GM11168 (cell line): Measurements from ENCODE around the gene ANKRD34C.
"Not testable (repeated sequence)": the region's sequence is repeated elsewhere in the genome, so short reads cannot be mapped to it uniquely, and the experiment has no call there.

Experiments used
- in situ Hi-C: fragments of 300-500 bp; cut with MboI; formaldehyde crosslinking; loops from one replicate; pipeline ENCODE4 v1.12.0; 2022; ENCODE audit warnings: low sequenced_read_pairs; ENCODE audit not compliant: unreplicated experiment

Gene ANKRD34C

DNA sequence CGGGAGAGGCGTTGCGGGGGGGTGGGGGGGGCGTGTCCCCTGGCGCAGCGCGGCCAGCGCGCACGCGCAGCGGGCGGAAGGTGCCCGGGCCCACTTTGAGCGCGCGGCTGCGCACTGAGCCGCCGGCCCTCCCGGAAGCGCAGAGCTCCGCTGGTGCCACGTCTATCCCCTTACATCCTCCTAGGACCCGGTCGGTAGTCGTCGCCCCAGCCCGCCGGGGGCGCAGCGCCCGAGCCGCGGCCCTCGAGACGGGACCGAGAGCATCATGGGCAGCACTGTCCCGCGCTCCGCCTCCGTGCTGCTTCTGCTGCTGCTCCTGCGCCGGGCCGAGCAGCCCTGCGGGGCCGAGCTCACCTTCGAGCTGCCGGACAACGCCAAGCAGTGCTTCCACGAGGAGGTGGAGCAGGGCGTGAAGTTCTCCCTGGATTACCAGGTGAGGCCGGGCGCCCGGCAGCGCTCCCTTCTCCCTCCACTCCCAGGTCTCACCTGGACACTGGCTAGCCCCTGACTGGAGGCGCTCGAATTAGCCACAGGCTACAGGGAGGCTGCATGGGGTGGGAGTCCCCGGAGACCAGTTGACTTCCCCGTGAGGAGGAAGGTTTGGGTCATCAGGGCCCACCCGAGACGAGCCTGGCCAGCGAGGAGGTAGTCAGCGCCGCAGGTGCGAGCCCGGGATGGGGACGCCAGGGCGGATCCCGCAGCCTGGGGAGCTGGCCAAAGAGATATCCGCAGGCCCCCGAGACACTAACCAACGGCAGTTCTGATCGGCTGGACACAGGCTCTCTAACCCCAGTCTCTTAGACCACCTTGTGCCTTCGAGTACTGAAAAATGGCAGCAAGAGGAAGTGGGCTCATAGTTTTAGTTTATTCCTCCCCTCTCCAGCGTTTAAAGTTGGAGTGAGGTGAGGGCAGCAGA is 28.7 kb downstream of the ANKRD34C start, which contains the start of gene TMED3:
TSS of gene TMED3 (plus strand) at position 128 of the 916 bp plus-strand sequence. CDS start at position 266, 138 bp downstream.
- in situ Hi-C loops, result no loop called here

DNA sequence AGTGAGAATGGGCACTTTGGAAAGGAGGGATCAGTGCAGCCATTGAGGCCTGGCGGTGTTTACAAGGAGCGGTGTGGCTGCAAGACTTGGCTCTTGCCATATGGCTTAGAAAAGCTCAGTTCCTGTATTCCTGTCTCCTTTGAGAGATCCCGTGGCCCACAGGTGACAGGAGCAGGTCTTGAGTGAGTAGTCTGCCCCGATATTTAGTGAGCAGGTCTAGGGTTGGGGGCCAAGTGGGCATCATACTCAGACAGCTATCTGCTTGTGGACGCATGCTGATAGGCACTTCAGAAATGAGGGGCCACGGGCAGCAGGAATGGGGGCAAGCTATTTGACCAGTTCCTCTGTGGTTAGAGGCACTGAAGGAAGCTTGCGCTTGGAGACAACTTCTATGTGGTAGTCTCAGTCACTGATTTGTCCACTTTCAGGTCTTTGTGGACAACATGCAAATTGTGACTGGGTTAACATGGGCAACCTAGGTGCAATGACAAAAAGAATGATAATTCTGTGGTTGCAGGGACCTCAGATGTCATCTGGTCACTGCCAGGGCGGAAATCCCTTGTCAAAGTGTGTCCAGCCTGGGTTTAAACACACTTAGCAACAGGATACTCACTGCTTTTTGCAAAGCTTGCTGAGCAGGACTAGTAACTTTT is 29.5 kb downstream of the ANKRD34C start:
- in situ Hi-C loops, result no loop called here

DNA sequence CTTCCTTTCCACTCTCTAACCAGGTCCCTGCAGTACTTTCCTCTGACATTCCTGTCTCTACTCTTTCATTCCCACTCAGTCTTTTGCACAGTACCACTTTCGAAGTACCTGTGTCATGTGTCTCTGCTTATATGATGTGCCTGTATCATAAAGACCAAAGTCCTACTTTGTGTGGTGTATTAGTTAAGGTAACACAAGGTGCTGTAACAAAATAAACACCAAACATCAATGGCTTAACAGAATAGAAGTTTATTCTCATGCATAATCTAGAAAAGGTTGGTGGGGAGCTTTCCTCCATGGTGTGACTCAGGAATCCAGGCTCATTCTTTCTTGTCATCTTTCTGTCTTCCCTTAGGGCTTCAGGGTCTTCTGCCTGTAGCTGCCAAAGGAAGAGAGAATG is 31.7 kb downstream of the ANKRD34C start:
- in situ Hi-C loops, result no loop called here

DNA sequence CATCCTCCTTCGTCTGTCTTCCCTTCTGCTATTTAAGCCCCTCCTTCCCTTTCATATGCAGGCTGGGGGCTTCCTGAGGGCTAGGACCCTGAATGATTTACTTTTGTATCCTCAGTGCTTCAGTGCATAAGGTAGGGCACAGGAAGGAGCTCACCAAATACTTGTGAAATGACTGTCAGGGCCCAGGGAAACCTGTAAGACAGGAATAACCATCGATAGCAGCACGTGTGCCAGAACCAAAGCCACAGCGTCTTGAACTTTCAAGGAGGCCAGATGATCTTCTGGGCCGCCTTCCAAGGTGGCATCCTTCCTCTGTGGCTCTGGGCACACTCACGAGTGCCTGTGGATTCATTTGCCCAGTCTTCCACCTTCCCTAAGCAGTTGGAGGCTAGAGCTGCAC is 32.3 kb downstream of the ANKRD34C start:
- in situ Hi-C loops, result no loop called here

DNA sequence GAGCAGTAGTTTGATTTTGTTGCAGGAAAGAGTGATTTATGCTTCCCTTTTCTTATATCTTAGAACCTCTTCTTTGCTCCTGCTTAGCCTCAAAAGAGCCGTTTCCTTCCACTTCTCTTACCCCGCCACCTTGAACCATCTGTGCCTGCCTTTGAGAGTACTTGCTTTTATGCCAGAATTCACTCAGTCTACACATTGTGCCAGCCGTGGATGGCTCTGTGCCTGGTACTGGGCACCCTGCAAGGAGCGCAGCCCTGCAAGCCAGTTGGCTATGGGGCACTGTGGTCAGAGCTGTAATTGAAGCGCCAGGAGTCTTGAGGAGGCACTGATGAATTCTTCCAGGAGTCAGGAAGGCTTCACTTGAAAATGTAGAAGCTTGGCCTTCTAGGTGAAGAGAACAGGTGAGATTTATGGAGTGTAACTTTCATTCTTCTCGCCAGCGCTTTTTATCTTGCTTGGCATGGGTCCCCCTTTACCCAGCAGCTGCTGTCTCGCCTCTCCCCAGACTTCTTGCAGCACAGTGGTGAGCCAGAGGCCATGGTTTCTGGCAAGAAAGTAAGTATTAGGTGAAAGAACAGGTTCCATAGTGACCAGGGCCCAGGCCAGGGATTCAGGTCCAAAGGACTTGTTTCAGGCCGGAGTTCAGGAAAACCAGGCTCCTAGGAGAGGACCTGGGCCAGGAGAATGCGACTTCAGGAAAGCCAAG is 33.3 kb downstream of the ANKRD34C start:
- in situ Hi-C loops, result no loop called here

DNA sequence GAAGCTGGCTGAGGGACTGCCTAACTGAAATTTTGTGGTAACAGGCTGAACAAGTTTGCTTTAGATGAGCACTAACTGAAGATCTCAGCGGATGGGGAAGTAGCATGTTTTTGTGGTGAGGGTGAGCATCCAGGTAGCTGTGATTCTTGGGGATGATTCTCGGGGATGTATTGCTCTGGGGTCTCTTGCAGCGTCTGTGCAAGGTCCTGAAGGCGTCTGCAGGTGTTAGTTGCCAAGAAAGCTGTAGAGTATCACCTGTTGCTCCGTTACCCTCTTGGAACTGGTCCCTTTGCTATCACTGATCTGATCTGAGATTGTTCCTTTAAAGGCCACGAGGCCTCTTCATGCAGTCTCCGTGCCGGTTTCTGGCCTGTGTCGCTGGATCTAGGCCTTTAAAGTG is 34.3 kb downstream of the ANKRD34C start:
- in situ Hi-C loops, result no loop called here

DNA sequence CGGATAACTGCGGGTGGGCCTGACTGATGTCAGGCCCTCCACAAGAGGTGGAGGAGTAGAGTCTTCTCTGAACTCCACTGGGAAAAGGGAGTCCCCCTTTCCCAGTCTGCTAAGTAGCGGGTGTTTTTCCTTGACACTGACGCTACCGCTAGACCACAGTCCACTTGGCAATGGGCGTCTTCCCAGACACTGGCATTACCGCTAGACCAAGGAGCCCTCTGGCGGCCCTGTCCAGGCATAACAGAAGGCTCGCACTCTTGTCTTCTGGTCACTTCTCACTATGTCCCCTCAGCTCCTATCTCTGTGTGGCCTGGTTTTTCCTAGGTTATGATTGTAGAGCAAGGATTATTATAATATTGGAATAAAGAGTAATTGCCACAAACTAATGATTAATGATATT is 37.5 kb downstream of the ANKRD34C start:
- in situ Hi-C loops, result not testable (repeated sequence)

DNA sequence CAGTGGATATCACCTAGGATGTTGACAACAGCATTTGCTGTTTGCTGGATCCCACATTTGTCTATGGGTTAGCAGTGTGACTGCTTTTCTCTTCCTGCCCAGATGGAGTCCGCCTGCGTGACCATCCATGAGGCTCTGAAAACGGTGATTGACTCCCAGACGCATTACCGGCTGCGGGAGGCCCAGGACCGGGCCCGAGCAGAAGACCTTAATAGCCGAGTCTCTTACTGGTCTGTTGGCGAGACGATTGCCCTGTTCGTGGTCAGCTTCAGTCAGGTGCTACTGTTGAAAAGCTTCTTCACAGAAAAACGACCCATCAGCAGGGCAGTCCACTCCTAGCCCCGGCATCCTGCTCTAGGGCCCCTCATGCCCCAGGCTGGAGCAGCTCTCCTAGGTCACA is 39.4 kb downstream of the ANKRD34C start:
- in situ Hi-C loops, result no loop called here

DNA sequence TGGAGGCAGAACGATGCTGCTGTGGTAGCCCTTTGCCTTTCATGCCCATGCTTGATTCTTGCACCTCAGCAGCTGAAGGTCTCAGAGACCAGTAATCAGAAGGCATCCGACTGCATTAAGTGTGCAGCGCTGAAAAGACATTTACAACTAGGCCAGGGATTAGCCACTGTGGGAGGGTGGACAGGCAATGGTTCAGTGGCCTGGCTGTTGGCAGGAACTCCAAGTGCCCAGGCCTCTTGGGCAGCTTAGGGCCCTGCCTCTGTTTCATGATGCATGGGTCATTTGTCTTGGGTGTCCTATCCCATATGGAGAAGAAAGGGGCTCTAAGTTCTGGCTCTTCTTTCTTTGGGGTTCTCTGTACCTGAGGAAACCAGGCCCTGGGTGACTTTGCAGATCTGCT is 39.8 kb downstream of the ANKRD34C start:
- in situ Hi-C loops, result no loop called here

DNA sequence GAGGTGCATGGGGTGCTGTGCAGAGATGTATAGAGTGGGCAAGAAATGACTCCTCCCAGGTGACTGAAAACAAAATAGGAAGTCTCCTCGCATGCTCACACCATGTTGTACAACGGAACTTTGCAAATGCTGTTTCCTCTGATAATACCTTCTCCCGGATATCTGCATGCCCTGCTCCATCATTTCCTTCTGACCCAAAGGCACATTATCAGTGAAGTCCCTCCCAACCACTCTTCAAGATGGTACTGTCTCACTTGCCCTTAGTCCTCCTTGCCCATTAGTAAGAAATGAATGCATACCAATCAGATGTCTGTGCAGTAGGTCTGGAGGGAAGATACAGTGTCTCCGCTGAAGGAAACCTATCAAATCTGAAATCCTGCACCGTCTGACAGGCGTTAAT is 40.4 kb downstream of the ANKRD34C start:
- in situ Hi-C loops, result no loop called here

DNA sequence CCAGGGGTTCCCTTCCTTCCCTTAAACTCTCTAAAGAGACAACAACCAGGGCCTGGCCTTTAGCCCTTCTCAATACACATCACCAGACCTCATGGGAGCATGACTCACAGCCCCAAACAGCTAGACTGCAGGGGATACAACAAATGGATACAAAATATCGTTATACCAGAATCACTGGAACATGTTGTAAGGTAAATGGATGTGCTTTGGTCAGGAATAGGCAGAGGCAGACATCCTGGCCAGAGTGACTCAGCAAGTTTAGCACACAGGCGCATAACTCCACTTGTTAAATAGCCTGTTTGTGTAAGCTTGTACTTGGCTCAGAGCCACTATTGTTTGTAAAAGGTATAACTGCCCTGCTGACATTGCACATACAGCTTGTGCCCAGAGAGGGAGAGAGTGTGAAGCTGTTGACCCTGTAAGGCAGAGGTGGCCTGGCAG is 46.7 kb downstream of the ANKRD34C start:
- in situ Hi-C loops, result no loop called here
